GM23338 (cell line): ENCODE measurements around the gene ANTXR1. TPM values are rescaled to one million over a fixed set of nuclear protein-coding genes. Genes with fewer than 3 reads are reported as not detected.
"Not testable (repeated sequence)": the region's sequence is repeated elsewhere in the genome, so short reads cannot be mapped to it uniquely, and the experiment has no call there.

Source experiments
- ATAC-seq: fragments of 200-7000 bp; cut with Tn5 transposase; 3 replicates; pipeline ENCODE4 v1.9.1; 2020
- DNase-seq: peaks from one replicate; pipeline ENCODE4 v3.0.0-alpha.2; 2015; ENCODE audit warnings: low spot score
- H2AFZ ChIP-seq: fragments of 200-600 bp; sonication (generic); 2 replicates; pipeline ENCODE4 v1.8.0; 2016; ENCODE audit warnings: antibody characterized with exemption, mild to moderate bottlenecking, moderate library complexity
- H3F3A ChIP-seq: fragments of 200-600 bp; sonication (generic); replicated peaks from 2 replicates; pipeline ENCODE4 v1.8.0; 2017; ENCODE audit warnings: antibody characterized with exemption, mixed run types, low read depth
- H3K27ac ChIP-seq: fragments of 200-600 bp; sonication (generic); 2 replicates; pipeline ENCODE4 v1.6.1; 2016; ENCODE audit warnings: low read depth
- H3K27me3 ChIP-seq: fragments of 200-600 bp; sonication (generic); 2 replicates; pipeline ENCODE4 v1.8.0; 2016; ENCODE audit warnings: mild to moderate bottlenecking, mixed run types, moderate library complexity; ENCODE audit not compliant: insufficient read depth
- H3K36me3 ChIP-seq: fragments of 200-600 bp; sonication (generic); 2 replicates; pipeline ENCODE4 v1.8.0; 2016; ENCODE audit warnings: mild to moderate bottlenecking; ENCODE audit not compliant: insufficient read depth
- H3K4me1 ChIP-seq: fragments of 200-600 bp; sonication (generic); 2 replicates; pipeline ENCODE4 v1.8.0; 2016; ENCODE audit warnings: mild to moderate bottlenecking, moderate library complexity; ENCODE audit not compliant: insufficient read depth
- H3K4me2 ChIP-seq: fragments of 200-600 bp; sonication (generic); 2 replicates; pipeline ENCODE4 v1.7.1; 2017; ENCODE audit warnings: mixed run types
- H3K4me3 ChIP-seq: fragments of 200-600 bp; sonication (generic); 2 replicates; pipeline ENCODE4 v1.6.1; 2016; ENCODE audit warnings: mixed run types
- H3K79me2 ChIP-seq: fragments of 200-600 bp; sonication (generic); replicated peaks from 2 replicates; pipeline ENCODE4 v1.8.0; 2017; ENCODE audit warnings: mild to moderate bottlenecking; ENCODE audit not compliant: insufficient read depth
- H3K9me2 ChIP-seq: fragments of 200-600 bp; sonication (generic); 2 replicates; pipeline ENCODE4 v1.8.0; 2017; ENCODE audit not compliant: insufficient read depth
- H4K20me1 ChIP-seq: fragments of 200-600 bp; sonication (generic); replicated peaks from 2 replicates; pipeline ENCODE4 v1.8.0; 2017; ENCODE audit warnings: mild to moderate bottlenecking; ENCODE audit not compliant: insufficient read depth
- H3K27ac Mint-ChIP-seq: 2 replicates; pipeline ENCODE4 v1.8.0; 2020; ENCODE audit warnings: inconsistent platforms, mild to moderate bottlenecking, moderate library complexity, mixed read lengths
- H3K27me3 Mint-ChIP-seq: 3 replicates; pipeline ENCODE4 v1.8.0; 2022; ENCODE audit warnings: low read depth, mild to moderate bottlenecking, moderate library complexity, mixed read lengths, inconsistent platforms; ENCODE audit not compliant: insufficient read depth, poor library complexity
- H3K36me3 Mint-ChIP-seq: 3 replicates; pipeline ENCODE4 v1.8.0; 2021; ENCODE audit warnings: low read depth, mild to moderate bottlenecking, inconsistent platforms, moderate library complexity, mixed read lengths
- H3K4me1 Mint-ChIP-seq: 3 replicates; pipeline ENCODE4 v1.8.0; 2020; ENCODE audit warnings: mild to moderate bottlenecking, inconsistent platforms, mixed read lengths
- H3K4me3 Mint-ChIP-seq: 3 replicates; pipeline ENCODE4 v1.8.0; 2021; ENCODE audit warnings: moderate library complexity, mild to moderate bottlenecking, inconsistent platforms, mixed read lengths
- H3K9me3 Mint-ChIP-seq: 3 replicates; pipeline ENCODE4 v1.8.0; 2020; ENCODE audit warnings: moderate library complexity, mild to moderate bottlenecking, inconsistent platforms, mixed read lengths
- EZH2phosphoT487 ChIP-seq: fragments of 200-600 bp; sonication (generic); IDR thresholded peaks from one replicate; pipeline ENCODE4 v1.8.1; 2018; ENCODE audit warnings: antibody characterized with exemption; ENCODE audit not compliant: unreplicated experiment
- JUNB ChIP-seq: IDR thresholded peaks from one replicate; pipeline ENCODE4 v1.6.1; 2016; ENCODE audit warnings: antibody characterized with exemption; ENCODE audit not compliant: unreplicated experiment
- NANOG ChIP-seq: IDR thresholded peaks from 2 replicates; pipeline ENCODE4 v1.6.1; 2016; ENCODE audit warnings: antibody characterized with exemption, borderline replicate concordance
- POLR2AphosphoS5 ChIP-seq: IDR thresholded peaks from 2 replicates; pipeline ENCODE4 v1.6.1; 2016; ENCODE audit warnings: antibody characterized with exemption, low read depth
- STAT1 ChIP-seq: IDR thresholded peaks from one replicate; pipeline ENCODE4 v1.6.1; 2016; ENCODE audit warnings: antibody characterized with exemption; ENCODE audit not compliant: unreplicated experiment
- ZNF331 ChIP-seq: fragments of 250-450 bp; sonication (Bioruptor Pico); IDR thresholded peaks from 2 replicates; pipeline ENCODE4 v1.5.0; 2020; ENCODE audit warnings: low read depth, mild to moderate bottlenecking, moderate library complexity
- polyA plus RNA-seq: library from polyadenylated mRNA; unstranded; fragments of >200 nt; fragmentation: Nextera tagmentation; extraction: Ambion mirVana; gene quantifications from 2 replicates; pipeline ENCODE4 v1.2.1, GENCODE V29; 2016
- total RNA-seq: library from RNA; depleted of rRNA; stranded (reverse); fragments of >200 nt; shearing (Covaris generic); gene quantifications from 2 replicates; pipeline ENCODE4 v1.2.3, GENCODE V29; 2014
- TF ChIP-seq, protein P1 (sequence below), 2 experiments: fragments of 200-600 bp in 1 of 2; sonication (generic) in 1 of 2; conservative IDR thresholded peaks; 2 replicates each; pipeline versions ENCODE4 v1.5.1 to v1.6.1; 2016 to 2017; ENCODE audit warnings: antibody characterized with exemption in 2 of 2, low read depth in 2 of 2, mild to moderate bottlenecking in 2 of 2, moderate library complexity in 1 of 2
- TF ChIP-seq, protein P2 (sequence below): IDR thresholded peaks from 2 replicates; pipeline ENCODE4 v1.6.1; 2016; ENCODE audit warnings: antibody characterized with exemption
- TF ChIP-seq, protein P3 (sequence below): IDR thresholded peaks from one replicate; pipeline ENCODE4 v1.6.1; 2018; ENCODE audit warnings: antibody characterized with exemption; ENCODE audit not compliant: unreplicated experiment

ANTXR1 gene
- total and polyA plus RNA-seq, 2 experiments from 2014 or later: 16.1 to 23.1 TPM

DNA sequence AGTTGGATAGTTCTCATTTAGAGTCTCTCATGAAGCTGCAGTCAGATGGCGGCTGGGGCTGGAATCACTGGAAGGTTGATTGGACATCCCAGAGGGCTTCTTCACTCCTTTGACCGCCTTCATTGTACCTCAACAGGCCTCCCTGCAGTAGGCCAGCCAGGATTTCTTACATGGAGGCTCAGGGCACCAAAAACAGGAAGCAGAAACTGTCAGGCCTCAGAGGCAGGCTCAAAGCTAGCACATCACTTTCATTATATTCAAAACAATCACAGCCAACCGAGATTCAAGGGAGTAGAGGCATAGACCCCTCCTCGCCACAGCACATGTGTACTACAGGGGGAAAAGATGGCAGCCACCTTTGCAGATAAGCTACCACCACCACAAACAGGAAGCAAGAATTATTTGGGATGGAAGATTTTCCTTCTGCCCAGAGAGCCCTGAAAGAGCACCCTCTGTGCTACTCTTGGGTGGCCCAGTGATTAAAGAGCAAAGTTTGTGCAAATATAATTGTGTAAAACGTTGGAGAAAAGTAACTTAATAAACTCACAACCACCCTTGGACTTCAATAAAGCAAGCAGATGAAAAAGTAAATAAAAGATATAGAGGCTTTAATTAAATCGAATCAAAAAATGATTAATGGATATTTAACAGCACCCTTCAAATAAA is 218.8 kb downstream of the ANTXR1 start:
- Histone ChIP-seq H2AFZ (no peak overlapping the region), H3K79me2 (no peaks in the 10 kb centered on the region), H3K36me3 (no peaks in the 10 kb centered on the region), H3K4me2 (no peak overlapping the region), H3K4me1 (no peaks in the 10 kb centered on the region), H3K9me2 (no peaks in the 10 kb centered on the region), H4K20me1 (no peaks in the 10 kb centered on the region), H3K27me3 (no peaks in the 10 kb centered on the region), H3F3A (no peaks in the 10 kb centered on the region), H3K27ac (no peak overlapping the region), H3K4me3 (no peak overlapping the region)
- no peak for TF ChIP-seq POLR2AphosphoS5
- H3K4me3 Mint-ChIP-seq: no peak overlapping the region
- peaks cover 2% of the 10 kb centered on the region for H3K27me3 Mint-ChIP-seq
- ATAC-seq: no peak
- no peak overlapping the region for H3K27ac Mint-ChIP-seq
- H3K36me3 Mint-ChIP-seq: peaks cover 3% of the 10 kb centered on the region; the same call in 1 of the 3 replicates
- no peaks in the 10 kb centered on the region for H3K9me3 Mint-ChIP-seq
- H3K4me1 Mint-ChIP-seq: no peaks in the 10 kb centered on the region
- DNase-seq: no peak

DNA sequence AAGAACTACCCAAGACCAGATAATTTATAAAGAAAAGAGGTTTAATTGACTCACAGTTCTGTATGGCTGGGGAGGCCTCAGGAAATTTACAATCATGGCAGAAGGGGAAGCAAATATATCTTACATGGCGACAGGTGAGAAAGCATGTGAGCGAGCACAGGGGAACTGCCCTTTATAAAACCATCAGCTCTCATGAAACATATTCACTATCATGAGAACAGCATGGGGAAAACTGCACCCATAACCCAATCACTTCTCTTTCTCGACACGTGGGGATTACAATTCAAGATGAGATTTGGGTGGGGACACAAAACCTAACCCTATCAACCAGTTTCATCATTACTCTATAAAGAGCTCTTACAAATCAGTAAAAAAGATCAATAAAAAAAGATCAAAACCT is 222.9 kb downstream of the ANTXR1 start:
- not testable (repeated sequence) for H4K20me1 ChIP-seq, H3K4me3 Mint-ChIP-seq, H3K27ac ChIP-seq, H3K36me3 Mint-ChIP-seq, H3K27me3 ChIP-seq, H3K9me3 Mint-ChIP-seq, H3K9me2 ChIP-seq, DNase-seq, H3K4me2 ChIP-seq, H2AFZ ChIP-seq, H3K36me3 ChIP-seq, H3K4me1 Mint-ChIP-seq, H3K4me3 ChIP-seq, H3K79me2 ChIP-seq, ATAC-seq, H3F3A ChIP-seq, H3K4me1 ChIP-seq, H3K27ac Mint-ChIP-seq, H3K27me3 Mint-ChIP-seq

DNA sequence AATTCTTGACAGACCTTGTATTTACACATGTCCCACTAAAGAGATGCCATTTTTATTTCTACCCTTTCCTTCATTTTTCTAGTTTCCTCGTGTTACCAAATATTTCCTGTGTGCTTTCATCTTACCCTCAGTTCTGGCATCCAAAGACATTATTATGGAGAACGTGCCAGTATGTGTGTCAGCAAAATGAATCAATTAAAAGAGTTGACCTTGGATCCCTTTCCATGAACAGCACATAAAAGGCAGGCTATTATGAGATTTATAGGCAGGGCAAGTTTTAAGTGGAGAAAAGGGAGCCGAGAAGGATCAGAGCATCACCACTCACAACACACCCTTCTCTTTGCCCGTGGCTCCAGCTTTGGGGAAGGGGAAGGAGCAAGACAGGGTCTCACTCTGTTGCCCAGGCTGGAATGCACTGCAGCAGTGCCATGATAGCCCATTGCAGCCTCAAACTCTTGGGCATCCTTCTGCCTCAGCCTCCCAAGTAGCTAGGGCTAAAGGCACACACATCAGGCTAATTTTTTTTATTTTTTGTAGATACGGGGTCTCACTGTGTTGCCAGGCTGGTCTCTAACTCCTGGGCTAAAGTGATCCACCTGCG is 224.2 kb downstream of the ANTXR1 start:
- Histone ChIP-seq H3F3A (no peaks in the 10 kb centered on the region), H3K79me2 (no peaks in the 10 kb centered on the region), H3K27ac (no peak overlapping the region), H3K27me3 (no peaks in the 10 kb centered on the region), H3K9me2 (no peaks in the 10 kb centered on the region), H3K4me1 (no peaks in the 10 kb centered on the region), H4K20me1 (no peaks in the 10 kb centered on the region), H2AFZ (no peak overlapping the region), H3K4me2 (no peak overlapping the region), H3K36me3 (no peaks in the 10 kb centered on the region; the same call in 1 of the 2 replicates), H3K4me3 (no peak overlapping the region)
- no peak overlapping the region for H3K4me3 Mint-ChIP-seq
- DNase-seq (no peak), ATAC-seq (no peak)
- H3K27ac Mint-ChIP-seq: no peak overlapping the region
- H3K4me1 Mint-ChIP-seq: no peaks in the 10 kb centered on the region
- H3K36me3 Mint-ChIP-seq: no peaks in the 10 kb centered on the region
- no peaks in the 10 kb centered on the region for H3K27me3 Mint-ChIP-seq
- no peaks in the 10 kb centered on the region for H3K9me3 Mint-ChIP-seq
- TF ChIP-seq, protein P1, sequence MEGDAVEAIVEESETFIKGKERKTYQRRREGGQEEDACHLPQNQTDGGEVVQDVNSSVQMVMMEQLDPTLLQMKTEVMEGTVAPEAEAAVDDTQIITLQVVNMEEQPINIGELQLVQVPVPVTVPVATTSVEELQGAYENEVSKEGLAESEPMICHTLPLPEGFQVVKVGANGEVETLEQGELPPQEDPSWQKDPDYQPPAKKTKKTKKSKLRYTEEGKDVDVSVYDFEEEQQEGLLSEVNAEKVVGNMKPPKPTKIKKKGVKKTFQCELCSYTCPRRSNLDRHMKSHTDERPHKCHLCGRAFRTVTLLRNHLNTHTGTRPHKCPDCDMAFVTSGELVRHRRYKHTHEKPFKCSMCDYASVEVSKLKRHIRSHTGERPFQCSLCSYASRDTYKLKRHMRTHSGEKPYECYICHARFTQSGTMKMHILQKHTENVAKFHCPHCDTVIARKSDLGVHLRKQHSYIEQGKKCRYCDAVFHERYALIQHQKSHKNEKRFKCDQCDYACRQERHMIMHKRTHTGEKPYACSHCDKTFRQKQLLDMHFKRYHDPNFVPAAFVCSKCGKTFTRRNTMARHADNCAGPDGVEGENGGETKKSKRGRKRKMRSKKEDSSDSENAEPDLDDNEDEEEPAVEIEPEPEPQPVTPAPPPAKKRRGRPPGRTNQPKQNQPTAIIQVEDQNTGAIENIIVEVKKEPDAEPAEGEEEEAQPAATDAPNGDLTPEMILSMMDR (conservative IDR thresholded peaks at IDR 0.05; ENCODE audit: low read depth in 2 of 2): no peak
- TF ChIP-seq JUNB (no peak), NANOG (no peak), ZNF331 (CRISPR knock-in tag) (no peak), EZH2phosphoT487 (no peak), STAT1 (no peak)
- TF ChIP-seq, protein P2, sequence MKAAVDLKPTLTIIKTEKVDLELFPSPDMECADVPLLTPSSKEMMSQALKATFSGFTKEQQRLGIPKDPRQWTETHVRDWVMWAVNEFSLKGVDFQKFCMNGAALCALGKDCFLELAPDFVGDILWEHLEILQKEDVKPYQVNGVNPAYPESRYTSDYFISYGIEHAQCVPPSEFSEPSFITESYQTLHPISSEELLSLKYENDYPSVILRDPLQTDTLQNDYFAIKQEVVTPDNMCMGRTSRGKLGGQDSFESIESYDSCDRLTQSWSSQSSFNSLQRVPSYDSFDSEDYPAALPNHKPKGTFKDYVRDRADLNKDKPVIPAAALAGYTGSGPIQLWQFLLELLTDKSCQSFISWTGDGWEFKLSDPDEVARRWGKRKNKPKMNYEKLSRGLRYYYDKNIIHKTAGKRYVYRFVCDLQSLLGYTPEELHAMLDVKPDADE: no peak
- TF ChIP-seq, protein P3, sequence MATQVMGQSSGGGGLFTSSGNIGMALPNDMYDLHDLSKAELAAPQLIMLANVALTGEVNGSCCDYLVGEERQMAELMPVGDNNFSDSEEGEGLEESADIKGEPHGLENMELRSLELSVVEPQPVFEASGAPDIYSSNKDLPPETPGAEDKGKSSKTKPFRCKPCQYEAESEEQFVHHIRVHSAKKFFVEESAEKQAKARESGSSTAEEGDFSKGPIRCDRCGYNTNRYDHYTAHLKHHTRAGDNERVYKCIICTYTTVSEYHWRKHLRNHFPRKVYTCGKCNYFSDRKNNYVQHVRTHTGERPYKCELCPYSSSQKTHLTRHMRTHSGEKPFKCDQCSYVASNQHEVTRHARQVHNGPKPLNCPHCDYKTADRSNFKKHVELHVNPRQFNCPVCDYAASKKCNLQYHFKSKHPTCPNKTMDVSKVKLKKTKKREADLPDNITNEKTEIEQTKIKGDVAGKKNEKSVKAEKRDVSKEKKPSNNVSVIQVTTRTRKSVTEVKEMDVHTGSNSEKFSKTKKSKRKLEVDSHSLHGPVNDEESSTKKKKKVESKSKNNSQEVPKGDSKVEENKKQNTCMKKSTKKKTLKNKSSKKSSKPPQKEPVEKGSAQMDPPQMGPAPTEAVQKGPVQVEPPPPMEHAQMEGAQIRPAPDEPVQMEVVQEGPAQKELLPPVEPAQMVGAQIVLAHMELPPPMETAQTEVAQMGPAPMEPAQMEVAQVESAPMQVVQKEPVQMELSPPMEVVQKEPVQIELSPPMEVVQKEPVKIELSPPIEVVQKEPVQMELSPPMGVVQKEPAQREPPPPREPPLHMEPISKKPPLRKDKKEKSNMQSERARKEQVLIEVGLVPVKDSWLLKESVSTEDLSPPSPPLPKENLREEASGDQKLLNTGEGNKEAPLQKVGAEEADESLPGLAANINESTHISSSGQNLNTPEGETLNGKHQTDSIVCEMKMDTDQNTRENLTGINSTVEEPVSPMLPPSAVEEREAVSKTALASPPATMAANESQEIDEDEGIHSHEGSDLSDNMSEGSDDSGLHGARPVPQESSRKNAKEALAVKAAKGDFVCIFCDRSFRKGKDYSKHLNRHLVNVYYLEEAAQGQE: no peak
